ENCODE measurements around the gene LBP. TPM values are rescaled to one million over a fixed set of nuclear protein-coding genes. Genes with fewer than 3 reads are reported as not detected.

LBP gene
- total and polyA plus RNA-seq, 2 donors (not counting 3 experiments of a cell fraction or from before 2014, with no cell fraction given): 0.03 TPM; not detected in 1

GRCh38 chr20:38299963-38300362 is 46.3 kb upstream of the LBP start:
- no peaks in the 10 kb centered on the region for H3K9me1 ChIP-seq (replicated peaks; ENCODE audit: control insufficient read depth, extremely low read depth, insufficient read depth, low read length)
- CTCF ChIA-PET: interaction anchor here (1.3 to 2.0 kb wide), 4 partner anchors 8 to 109 kb away, joined by 3 to 9 read pairs (median 5); no protein-coding TSS in a partner anchor
- TF ChIP-seq MAX (IDR thresholded peaks at IDR 0.05; ENCODE audit: insufficient read depth, insufficient read length) (no peak), MYC (IDR thresholded peaks at IDR 0.05; ENCODE audit: low read depth, low read length) (no peak), EZH2 (IDR thresholded peaks at IDR 0.05; ENCODE audit: borderline replicate concordance, low read depth, low read length, severe bottlenecking) (no peak), JUN (IDR thresholded peaks at IDR 0.05; ENCODE audit: borderline replicate concordance, insufficient read depth, insufficient read length, low read depth) (no peak), POLR2A (IDR thresholded peaks at IDR 0.05; ENCODE audit: low read depth, low read length) (no peak), FOS (IDR thresholded peaks at IDR 0.05; ENCODE audit: borderline replicate concordance, insufficient read depth, low read length) (no peak)
- POLR2A ChIA-PET: no interaction called here
- peaks cover 2% of the 10 kb centered on the region in 2 experiments for H3K27me3 ChIP-seq (ENCODE audit: control insufficient read depth in 2 of 2, insufficient read depth in 2 of 2, low read length in 2 of 2)
- no peaks in the 10 kb centered on the region for H3K36me3 ChIP-seq (ENCODE audit: control insufficient read depth in 2 of 2, extremely low read depth in 1 of 2, insufficient read depth in 2 of 2, low read length in 2 of 2)
- no peaks in the 10 kb centered on the region for H3K9me3 ChIP-seq (replicated peaks; ENCODE audit: control insufficient read depth, insufficient read depth, low read length)
- DNase-seq (ENCODE audit: low read depth, low spot score) (no peak), FAIRE-seq (no peak)
- dilution Hi-C loops (cut with MboI; ENCODE audit: extremely low pct_ligation_motif_present, low sequenced_read_pairs): no loop called here
- no peaks in the 10 kb centered on the region for H3K4me1 ChIP-seq (ENCODE audit: control insufficient read depth, extremely low read depth, insufficient read depth, low read length)
- H4K20me1 ChIP-seq (replicated peaks; ENCODE audit: control insufficient read depth, extremely low read depth, insufficient read depth, low read length): no peaks in the 10 kb centered on the region
- H2AFZ ChIP-seq (ENCODE audit: low read depth, low read length): no peak overlapping the region
- no peak overlapping the region for H3K4me3 ChIP-seq (replicated peaks in 1 of 3; ENCODE audit: insufficient read depth in 1 of 3, low read depth in 1 of 3, low read length in 3 of 3)
- H3K4me2 ChIP-seq (ENCODE audit: insufficient read depth, low read length): no peak overlapping the region
- no peak overlapping the region for H3K9ac ChIP-seq (replicated peaks; ENCODE audit: extremely low read depth, insufficient read depth, low read length)
- no peak overlapping the region for H3K27ac ChIP-seq (ENCODE audit: insufficient read depth, low read depth, low read length)
- H3K79me2 ChIP-seq (ENCODE audit: control insufficient read depth, insufficient read depth, low read length): no peaks in the 10 kb centered on the region
- no TSS peak for BruUV-seq (replicated peaks)
- intact Hi-C loops (cut with micrococcal nuclease): no loop called here

DNA sequence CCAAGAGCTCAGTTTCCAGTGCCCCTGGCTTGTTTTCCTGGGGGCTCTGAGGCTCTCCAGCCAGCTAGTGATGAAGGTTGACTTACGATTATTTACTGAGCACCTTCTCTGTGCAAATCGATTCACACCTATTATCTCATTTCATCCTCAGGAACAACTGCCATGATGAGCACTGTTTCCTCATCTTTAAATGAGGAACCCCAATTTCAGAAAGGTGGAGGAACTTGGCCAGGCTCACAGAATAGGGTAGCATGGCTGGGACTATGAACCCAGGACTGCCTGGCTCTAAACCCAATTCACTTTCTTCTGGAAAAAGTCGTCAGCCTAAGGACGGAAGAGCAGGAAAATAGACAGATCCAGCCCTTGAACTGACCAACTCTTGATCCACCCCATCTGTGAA is 45.8 kb upstream of the LBP start:
- BruUV-seq (replicated peaks): no TSS peak
- no peak for TF ChIP-seq GATA2 (IDR thresholded peaks at IDR 0.05; ENCODE audit: insufficient read depth, insufficient read length, low read depth, low read length)
- TF ChIP-seq EZH2 (IDR thresholded peaks at IDR 0.05; ENCODE audit: borderline replicate concordance, low read depth, low read length, severe bottlenecking): no peak
- TF ChIP-seq, protein P1, sequence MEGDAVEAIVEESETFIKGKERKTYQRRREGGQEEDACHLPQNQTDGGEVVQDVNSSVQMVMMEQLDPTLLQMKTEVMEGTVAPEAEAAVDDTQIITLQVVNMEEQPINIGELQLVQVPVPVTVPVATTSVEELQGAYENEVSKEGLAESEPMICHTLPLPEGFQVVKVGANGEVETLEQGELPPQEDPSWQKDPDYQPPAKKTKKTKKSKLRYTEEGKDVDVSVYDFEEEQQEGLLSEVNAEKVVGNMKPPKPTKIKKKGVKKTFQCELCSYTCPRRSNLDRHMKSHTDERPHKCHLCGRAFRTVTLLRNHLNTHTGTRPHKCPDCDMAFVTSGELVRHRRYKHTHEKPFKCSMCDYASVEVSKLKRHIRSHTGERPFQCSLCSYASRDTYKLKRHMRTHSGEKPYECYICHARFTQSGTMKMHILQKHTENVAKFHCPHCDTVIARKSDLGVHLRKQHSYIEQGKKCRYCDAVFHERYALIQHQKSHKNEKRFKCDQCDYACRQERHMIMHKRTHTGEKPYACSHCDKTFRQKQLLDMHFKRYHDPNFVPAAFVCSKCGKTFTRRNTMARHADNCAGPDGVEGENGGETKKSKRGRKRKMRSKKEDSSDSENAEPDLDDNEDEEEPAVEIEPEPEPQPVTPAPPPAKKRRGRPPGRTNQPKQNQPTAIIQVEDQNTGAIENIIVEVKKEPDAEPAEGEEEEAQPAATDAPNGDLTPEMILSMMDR (IDR thresholded peaks at IDR 0.05; ENCODE audit: extremely low read depth in 1 of 2, insufficient read depth in 1 of 2, low read depth in 1 of 2, low read length in 2 of 2): no peak
- TF ChIP-seq POLR2AphosphoS5 (IDR thresholded peaks at IDR 0.05; ENCODE audit: insufficient read depth, low read depth, low read length): no peak
- TF ChIP-seq MYC (IDR thresholded peaks at IDR 0.05; ENCODE audit: low read depth, low read length): no peak
- no peak for TF ChIP-seq POLR2A (IDR thresholded peaks at IDR 0.05; ENCODE audit: low read depth, low read length)
- no peak for TF ChIP-seq JUN (IDR thresholded peaks at IDR 0.05; ENCODE audit: borderline replicate concordance, insufficient read depth, insufficient read length, low read depth)
- TF ChIP-seq FOS (IDR thresholded peaks at IDR 0.05; ENCODE audit: borderline replicate concordance, insufficient read depth, low read length): no peak
- TF ChIP-seq MAX (IDR thresholded peaks at IDR 0.05; ENCODE audit: insufficient read depth, insufficient read length): no peak
- Histone ChIP-seq H2AFZ (ENCODE audit: low read depth, low read length) (no peak overlapping the region), H3K4me1 (ENCODE audit: control insufficient read depth, extremely low read depth, insufficient read depth, low read length) (no peaks in the 10 kb centered on the region), H3K79me2 (ENCODE audit: control insufficient read depth, insufficient read depth, low read length) (no peaks in the 10 kb centered on the region), H3K36me3 (ENCODE audit: control insufficient read depth in 2 of 2, extremely low read depth in 1 of 2, insufficient read depth in 2 of 2, low read length in 2 of 2) (no peaks in the 10 kb centered on the region), H3K27me3 (ENCODE audit: control insufficient read depth in 2 of 2, insufficient read depth in 2 of 2, low read length in 2 of 2) (peaks cover 2% of the 10 kb centered on the region in 2 experiments), H3K27ac (ENCODE audit: insufficient read depth, low read depth, low read length) (no peak overlapping the region), H3K9ac (replicated peaks; ENCODE audit: extremely low read depth, insufficient read depth, low read length) (no peak overlapping the region), H3K9me1 (replicated peaks; ENCODE audit: control insufficient read depth, extremely low read depth, insufficient read depth, low read length) (no peaks in the 10 kb centered on the region), H3K4me2 (ENCODE audit: insufficient read depth, low read length) (no peak overlapping the region), H3K9me3 (replicated peaks; ENCODE audit: control insufficient read depth, insufficient read depth, low read length) (no peaks in the 10 kb centered on the region), H3K4me3 (replicated peaks in 1 of 3; ENCODE audit: insufficient read depth in 1 of 3, low read depth in 1 of 3, low read length in 3 of 3) (no peak overlapping the region), H4K20me1 (replicated peaks; ENCODE audit: control insufficient read depth, extremely low read depth, insufficient read depth, low read length) (no peaks in the 10 kb centered on the region)
- no peak for FAIRE-seq
- ChIA-PET CTCF (interaction anchor here (0.9 to 1.5 kb wide), 3 partner anchors 8 to 108 kb away, joined by 4 to 5 read pairs (median 5); no protein-coding TSS in a partner anchor), POLR2A (interaction anchor here (0.6 kb wide), 1 partner anchor 243 kb away, joined by 3 read pairs; no protein-coding TSS in a partner anchor)
- intact Hi-C loops (cut with micrococcal nuclease): no loop called here
- dilution Hi-C loops (cut with MboI; ENCODE audit: extremely low pct_ligation_motif_present, low sequenced_read_pairs): no loop called here
- no peak for DNase-seq (ENCODE audit: low read depth, low spot score)

Measured in endothelial cell of umbilical vein (primary cell).